ENCODE measurements around the gene RNU7-1.

DNA sequence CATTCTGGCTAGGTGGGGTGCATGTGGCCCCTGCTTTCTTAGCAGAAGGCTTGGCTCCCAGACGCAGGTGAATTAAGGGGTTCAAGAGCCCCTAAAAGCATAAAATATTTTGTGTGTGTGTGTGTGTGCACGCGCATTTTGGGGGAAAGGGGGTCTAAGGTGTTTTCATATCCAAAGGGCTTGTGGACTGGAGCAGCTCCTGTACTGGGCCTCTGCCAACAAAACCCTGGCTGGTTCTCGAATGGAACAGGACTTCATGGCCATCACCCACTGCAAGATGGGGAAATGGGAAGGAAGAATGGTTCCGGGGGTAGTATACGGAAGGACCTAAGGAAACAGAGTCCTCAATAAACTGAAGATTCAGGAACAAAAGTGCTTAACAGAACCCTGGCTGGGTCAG, 19.8 kb upstream of the RNU7-1 start:
- TF ChIP-seq, protein P1, sequence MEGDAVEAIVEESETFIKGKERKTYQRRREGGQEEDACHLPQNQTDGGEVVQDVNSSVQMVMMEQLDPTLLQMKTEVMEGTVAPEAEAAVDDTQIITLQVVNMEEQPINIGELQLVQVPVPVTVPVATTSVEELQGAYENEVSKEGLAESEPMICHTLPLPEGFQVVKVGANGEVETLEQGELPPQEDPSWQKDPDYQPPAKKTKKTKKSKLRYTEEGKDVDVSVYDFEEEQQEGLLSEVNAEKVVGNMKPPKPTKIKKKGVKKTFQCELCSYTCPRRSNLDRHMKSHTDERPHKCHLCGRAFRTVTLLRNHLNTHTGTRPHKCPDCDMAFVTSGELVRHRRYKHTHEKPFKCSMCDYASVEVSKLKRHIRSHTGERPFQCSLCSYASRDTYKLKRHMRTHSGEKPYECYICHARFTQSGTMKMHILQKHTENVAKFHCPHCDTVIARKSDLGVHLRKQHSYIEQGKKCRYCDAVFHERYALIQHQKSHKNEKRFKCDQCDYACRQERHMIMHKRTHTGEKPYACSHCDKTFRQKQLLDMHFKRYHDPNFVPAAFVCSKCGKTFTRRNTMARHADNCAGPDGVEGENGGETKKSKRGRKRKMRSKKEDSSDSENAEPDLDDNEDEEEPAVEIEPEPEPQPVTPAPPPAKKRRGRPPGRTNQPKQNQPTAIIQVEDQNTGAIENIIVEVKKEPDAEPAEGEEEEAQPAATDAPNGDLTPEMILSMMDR (IDR thresholded peaks at IDR 0.05): no peak
- TF ChIP-seq POLR2A (IDR thresholded peaks at IDR 0.05): no peak
